ENCODE measurements around the gene GDF10. TPM values are rescaled to one million over a fixed set of nuclear protein-coding genes. Genes with fewer than 3 reads are reported as not detected.

Gene GDF10
- total RNA-seq, 1 donor from 2014 or later: 46.8 TPM

DNA sequence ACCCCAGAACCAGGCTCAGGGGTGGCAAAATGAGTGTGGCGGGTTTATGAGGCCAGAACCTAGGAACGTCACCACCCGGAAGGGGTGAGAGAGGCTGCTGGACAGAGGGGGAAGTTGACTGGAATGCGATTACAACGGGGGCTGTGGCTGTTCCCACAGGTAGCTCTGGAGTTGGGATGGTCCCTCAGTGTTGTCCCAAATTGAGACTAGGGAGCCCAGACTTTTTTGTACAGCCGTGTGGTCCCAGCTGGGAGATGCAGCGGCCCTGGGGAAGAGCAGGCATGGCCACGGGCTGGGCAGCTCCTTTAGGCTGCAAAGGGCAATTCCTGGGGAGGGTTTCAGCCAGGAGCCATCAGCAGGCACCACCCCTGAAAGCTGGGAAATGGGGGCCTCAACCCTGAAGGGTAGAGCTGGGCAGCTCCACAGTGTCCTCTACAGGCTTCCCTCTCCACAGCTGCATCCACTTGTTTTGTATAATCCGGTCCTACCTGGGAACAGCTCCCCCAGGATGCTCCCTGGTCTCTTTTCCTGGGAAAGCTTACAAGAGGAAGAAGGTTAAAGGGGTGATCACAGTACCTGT is 11.0 kb upstream of the GDF10 start:
- peaks cover 45% of the 10 kb centered on the region for H3K27me3 Mint-ChIP-seq
- TF ChIP-seq, protein P1, sequence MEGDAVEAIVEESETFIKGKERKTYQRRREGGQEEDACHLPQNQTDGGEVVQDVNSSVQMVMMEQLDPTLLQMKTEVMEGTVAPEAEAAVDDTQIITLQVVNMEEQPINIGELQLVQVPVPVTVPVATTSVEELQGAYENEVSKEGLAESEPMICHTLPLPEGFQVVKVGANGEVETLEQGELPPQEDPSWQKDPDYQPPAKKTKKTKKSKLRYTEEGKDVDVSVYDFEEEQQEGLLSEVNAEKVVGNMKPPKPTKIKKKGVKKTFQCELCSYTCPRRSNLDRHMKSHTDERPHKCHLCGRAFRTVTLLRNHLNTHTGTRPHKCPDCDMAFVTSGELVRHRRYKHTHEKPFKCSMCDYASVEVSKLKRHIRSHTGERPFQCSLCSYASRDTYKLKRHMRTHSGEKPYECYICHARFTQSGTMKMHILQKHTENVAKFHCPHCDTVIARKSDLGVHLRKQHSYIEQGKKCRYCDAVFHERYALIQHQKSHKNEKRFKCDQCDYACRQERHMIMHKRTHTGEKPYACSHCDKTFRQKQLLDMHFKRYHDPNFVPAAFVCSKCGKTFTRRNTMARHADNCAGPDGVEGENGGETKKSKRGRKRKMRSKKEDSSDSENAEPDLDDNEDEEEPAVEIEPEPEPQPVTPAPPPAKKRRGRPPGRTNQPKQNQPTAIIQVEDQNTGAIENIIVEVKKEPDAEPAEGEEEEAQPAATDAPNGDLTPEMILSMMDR (conservative IDR thresholded peaks at IDR 0.05): no peak
- H3K36me3 Mint-ChIP-seq: no peaks in the 10 kb centered on the region
- no peaks in the 10 kb centered on the region for H3K9me3 Mint-ChIP-seq
- peak; percentile 48 for DNase-seq (ENCODE audit: extremely low spot score, unreplicated experiment)
- H3K27ac Mint-ChIP-seq: no peak overlapping the region
- H3K4me3 Mint-ChIP-seq: no peak overlapping the region
- H3K4me1 Mint-ChIP-seq (ENCODE audit: unreplicated experiment): no peaks in the 10 kb centered on the region

GRCh38 chr10:47289921-47290320 is 10.1 kb upstream of the GDF10 start:
- Mint-ChIP-seq H3K27me3 (peaks cover 51% of the 10 kb centered on the region), H3K4me3 (no peak overlapping the region), H3K36me3 (no peaks in the 10 kb centered on the region), H3K27ac (no peak overlapping the region), H3K9me3 (no peaks in the 10 kb centered on the region), H3K4me1 (ENCODE audit: unreplicated experiment) (peaks cover under 1% of the 10 kb centered on the region)
- TF ChIP-seq, protein P1 (conservative IDR thresholded peaks at IDR 0.05): no peak
- DNase-seq (ENCODE audit: extremely low spot score, unreplicated experiment): no peak

- no peak overlapping the region for H3K4me3 Mint-ChIP-seq
- H3K4me1 Mint-ChIP-seq (ENCODE audit: unreplicated experiment): peaks cover 5% of the 10 kb centered on the region
- TF ChIP-seq, protein P1 (conservative IDR thresholded peaks at IDR 0.05): no peak
- H3K27ac Mint-ChIP-seq: no peak overlapping the region
- no peaks in the 10 kb centered on the region for H3K36me3 Mint-ChIP-seq
- no peaks in the 10 kb centered on the region for H3K9me3 Mint-ChIP-seq
- no peak for DNase-seq (ENCODE audit: extremely low spot score, unreplicated experiment)
- peaks cover 55% of the 10 kb centered on the region for H3K27me3 Mint-ChIP-seq
Measured at GRCh38 chr10:47290338-47290737, 9.7 kb upstream of the GDF10 start.

DNA sequence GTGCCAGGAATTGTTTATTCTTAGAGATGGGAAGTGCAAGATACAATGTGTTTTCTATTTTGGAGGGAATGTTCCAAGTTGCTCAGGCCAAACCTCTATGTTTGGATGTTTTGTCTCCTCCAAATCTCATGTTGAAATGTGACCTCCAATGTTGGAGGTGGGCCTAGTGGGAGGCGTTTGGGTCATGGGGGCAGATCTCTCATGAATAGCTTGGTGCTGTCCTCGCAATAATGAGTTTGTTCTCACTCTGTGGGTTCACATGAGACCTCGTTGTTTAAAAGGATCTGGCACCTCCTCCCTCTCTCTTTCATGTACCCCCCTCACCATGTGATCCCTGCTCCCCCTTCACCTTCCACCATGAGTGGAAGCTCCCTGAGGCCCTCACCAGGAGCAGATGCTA is 8.3 kb upstream of the GDF10 start:
- Mint-ChIP-seq H3K27ac (no peak overlapping the region), H3K4me3 (no peak overlapping the region), H3K4me1 (ENCODE audit: unreplicated experiment) (peaks cover 18% of the 10 kb centered on the region), H3K36me3 (no peaks in the 10 kb centered on the region), H3K27me3 (peaks cover 58% of the 10 kb centered on the region), H3K9me3 (no peaks in the 10 kb centered on the region)
- TF ChIP-seq, protein P1 (conservative IDR thresholded peaks at IDR 0.05): no peak
- DNase-seq (ENCODE audit: extremely low spot score, unreplicated experiment): no peak

- no peak for DNase-seq (ENCODE audit: extremely low spot score, unreplicated experiment)
- Mint-ChIP-seq H3K4me1 (ENCODE audit: unreplicated experiment) (peaks cover 32% of the 10 kb centered on the region), H3K9me3 (no peaks in the 10 kb centered on the region)
Measured at GRCh38 chr10:47294057-47294456, 5.9 kb upstream of the GDF10 start.

More at GRCh38 chr10:47294057-47294456, 5.9 kb upstream of the GDF10 start:
- TF ChIP-seq, protein P1 (conservative IDR thresholded peaks at IDR 0.05): no peak
- H3K36me3 Mint-ChIP-seq: no peaks in the 10 kb centered on the region
- H3K27me3 Mint-ChIP-seq: peaks cover 72% of the 10 kb centered on the region
- H3K27ac Mint-ChIP-seq: no peak overlapping the region
- H3K4me3 Mint-ChIP-seq: no peak overlapping the region

All from type B pancreatic cell (in vitro differentiated cells).